Esophagus (tissue), 2 donors: ENCODE data around the gene RIT2. TPM values are rescaled to one million over a fixed set of nuclear protein-coding genes. Genes with fewer than 3 reads are reported as not detected.

ENCODE experiments used
- H3K27ac ChIP-seq, 2 donors: one replicate each; pipeline ENCODE4 v1.5.1; 2013; ENCODE audit warnings: low read depth in 2 of 2, mild to moderate bottlenecking in 2 of 2, inconsistent platforms in 1 of 2, low read length in 1 of 2, moderate library complexity in 1 of 2
- H3K27me3 ChIP-seq, 2 donors: one replicate each; pipeline ENCODE4 v1.6.1; 2013; ENCODE audit warnings: low read length in 2 of 2, control low read depth in 1 of 2, mild to moderate bottlenecking in 1 of 2; ENCODE audit not compliant: insufficient read depth in 2 of 2, control insufficient read depth in 1 of 2
- H3K36me3 ChIP-seq, 2 donors: one replicate each; pipeline ENCODE4 v1.6.1; 2013; ENCODE audit warnings: low read length in 1 of 2; ENCODE audit not compliant: control insufficient read depth in 2 of 2, insufficient read depth in 2 of 2
- H3K4me1 ChIP-seq, 2 donors: one replicate each; pipeline ENCODE4 v1.6.1; 2013; ENCODE audit warnings: low read length in 1 of 2; ENCODE audit not compliant: control insufficient read depth in 2 of 2, insufficient read depth in 2 of 2
- H3K4me3 ChIP-seq, 2 donors: one replicate each; pipeline ENCODE4 v1.5.1; 2013; ENCODE audit warnings: low read length in 2 of 2, mild to moderate bottlenecking in 2 of 2, low read depth in 1 of 2, moderate library complexity in 1 of 2
- H3K9me3 ChIP-seq, 2 donors: one replicate each; pipeline ENCODE4 v1.6.1; 2013; ENCODE audit warnings: mild to moderate bottlenecking in 2 of 2, low read depth in 1 of 2, low read length in 1 of 2, moderate library complexity in 1 of 2; ENCODE audit not compliant: control insufficient read depth in 2 of 2, insufficient read depth in 1 of 2
- WGBS, 2 donors: extraction: QIAGEN DNeasy Blood & Tissue Kit; methylation state at CpG; one replicate each; pipeline ENCODE4 v1.1.7; 2013; 5-methylcytosine and 5-hydroxymethylcytosine counted together
- polyA plus RNA-seq, 2 donors: library from polyadenylated mRNA; stranded (reverse); fragments of 200-250 nt; gene quantifications; one replicate each; pipeline ENCODE4 v1.2.3, GENCODE V29; 2013
- donor health status: healthy with polysubstance abuse.
- donor health status: Bipolar disorder and iron deficiency.

The RIT2 gene
- polyA plus RNA-seq, 2 donors: not detected

GRCh38 chr18:43108469-43108868 is 7.0 kb downstream of the RIT2 start:
- Histone ChIP-seq H3K4me3 (no peak overlapping the region), H3K4me1 (no peaks in the 10 kb centered on the region), H3K27ac (no peak overlapping the region), H3K27me3 (no peaks in the 10 kb centered on the region), H3K36me3 (no peaks in the 10 kb centered on the region), H3K9me3 (peaks cover 0 to 2% of the 10 kb centered on the region in 2 donors)
- 86 to 87% methylated on average over 4 of the region's 4 CpGs for WGBS, 2 donors

GRCh38 chr18:43093646-43094045 is 21.8 kb downstream of the RIT2 start:
- H3K4me3 ChIP-seq: no peak overlapping the region
- no peaks in the 10 kb centered on the region for H3K27me3 ChIP-seq
- 80 to 81% methylated on average over 2 of the region's 2 CpGs for WGBS, 2 donors
- no peaks in the 10 kb centered on the region for H3K9me3 ChIP-seq
- H3K27ac ChIP-seq: no peak overlapping the region
- no peaks in the 10 kb centered on the region for H3K36me3 ChIP-seq
- no peaks in the 10 kb centered on the region for H3K4me1 ChIP-seq

- H3K27me3 ChIP-seq: no peaks in the 10 kb centered on the region
- H3K4me1 ChIP-seq: no peaks in the 10 kb centered on the region
- whole genome bisulfite sequencing, 2 donors: 73 to 78% methylated on average over 5 of the region's 5 CpGs
- no peaks in the 10 kb centered on the region for H3K9me3 ChIP-seq
- H3K27ac ChIP-seq: no peak overlapping the region
- H3K36me3 ChIP-seq: no peaks in the 10 kb centered on the region
- no peak overlapping the region for H3K4me3 ChIP-seq
Observed at GRCh38 chr18:43092539-43092938, 22.9 kb downstream of the RIT2 start.

GRCh38 chr18:43081396-43081795 is 34.1 kb downstream of the RIT2 start:
- Histone ChIP-seq H3K4me1 (no peaks in the 10 kb centered on the region), H3K4me3 (no peak overlapping the region), H3K27me3 (no peaks in the 10 kb centered on the region), H3K27ac (no peak overlapping the region), H3K36me3 (no peaks in the 10 kb centered on the region), H3K9me3 (no peaks in the 10 kb centered on the region)

- Histone ChIP-seq H3K27ac (no peak overlapping the region), H3K4me1 (no peaks in the 10 kb centered on the region), H3K36me3 (no peaks in the 10 kb centered on the region), H3K9me3 (no peaks in the 10 kb centered on the region), H3K27me3 (no peaks in the 10 kb centered on the region), H3K4me3 (no peak overlapping the region)
- WGBS, 2 donors: 73 to 79% methylated on average over 3 of the region's 3 CpGs
Observed at GRCh38 chr18:43080671-43081070, 34.8 kb downstream of the RIT2 start.

GRCh38 chr18:43079422-43079821 is 36.1 kb downstream of the RIT2 start:
- H3K36me3 ChIP-seq: no peaks in the 10 kb centered on the region
- H3K27me3 ChIP-seq: no peaks in the 10 kb centered on the region
- no peaks in the 10 kb centered on the region for H3K4me1 ChIP-seq
- no peak overlapping the region for H3K27ac ChIP-seq
- H3K4me3 ChIP-seq: no peak overlapping the region
- 67 to 71% methylated on average over 4 of the region's 4 CpGs for WGBS, 2 donors
- H3K9me3 ChIP-seq: no peaks in the 10 kb centered on the region

GRCh38 chr18:43078478-43079092 is 36.9 kb downstream of the RIT2 start:
- Histone ChIP-seq H3K27ac (no peak overlapping the region), H3K9me3 (no peaks in the 10 kb centered on the region), H3K36me3 (no peaks in the 10 kb centered on the region), H3K4me3 (no peak overlapping the region), H3K27me3 (no peaks in the 10 kb centered on the region), H3K4me1 (no peaks in the 10 kb centered on the region)
- 48 to 58% methylated on average over 7 of the region's 7 CpGs for WGBS, 2 donors

GRCh38 chr18:43077510-43078308 is 37.8 kb downstream of the RIT2 start:
- H3K27me3 ChIP-seq: no peaks in the 10 kb centered on the region
- no peak overlapping the region for H3K4me3 ChIP-seq
- no peak overlapping the region for H3K27ac ChIP-seq
- 65 to 74% methylated on average over 5 of the region's 5 CpGs for WGBS, 2 donors
- no peaks in the 10 kb centered on the region for H3K4me1 ChIP-seq
- no peaks in the 10 kb centered on the region for H3K9me3 ChIP-seq
- no peaks in the 10 kb centered on the region for H3K36me3 ChIP-seq

- Histone ChIP-seq H3K9me3 (no peaks in the 10 kb centered on the region), H3K4me3 (no peak overlapping the region), H3K27ac (no peak overlapping the region), H3K27me3 (no peaks in the 10 kb centered on the region), H3K36me3 (no peaks in the 10 kb centered on the region), H3K4me1 (no peaks in the 10 kb centered on the region)
- WGBS, 2 donors: 94 to 98% methylated on average over 1 of the region's 1 CpG
Observed at GRCh38 chr18:43073771-43074170, 41.7 kb downstream of the RIT2 start.

GRCh38 chr18:43068781-43069180 is 46.7 kb downstream of the RIT2 start:
- no peak overlapping the region for H3K4me3 ChIP-seq
- no peaks in the 10 kb centered on the region for H3K9me3 ChIP-seq
- H3K4me1 ChIP-seq: no peaks in the 10 kb centered on the region
- 47 to 52% methylated on average over 4 of the region's 4 CpGs for WGBS, 2 donors
- no peaks in the 10 kb centered on the region for H3K36me3 ChIP-seq
- H3K27ac ChIP-seq: no peak overlapping the region
- H3K27me3 ChIP-seq: no peaks in the 10 kb centered on the region
